Cardiac fibroblast (primary cell): ENCODE measurements around the gene GLT8D1.
"Not testable (repeated sequence)": the region's sequence is repeated elsewhere in the genome, so short reads cannot be mapped to it uniquely, and the experiment has no call there.

ENCODE experiments used
- DNase-seq, 2 donors: peaks; one replicate each; pipeline versions ENCODE4 v3.0.0 to v3.0.0-alpha.2; 2010; ENCODE audit warnings: low read depth in 2 of 2
- H3K4me3 ChIP-seq, 2 donors: replicated peaks in 1 of 2; 1 replicate in 1 of 2; 2 replicates in 1 of 2; pipeline ENCODE4 v1.5.1; 2011; ENCODE audit warnings: low read depth in 2 of 2, low read length in 2 of 2, mild to moderate bottlenecking in 2 of 2, moderate library complexity in 1 of 2
- TF ChIP-seq, protein P1 (sequence below): IDR thresholded peaks from one replicate; pipeline ENCODE4 v1.5.1; 2011; ENCODE audit warnings: low read depth, mild to moderate bottlenecking, low read length, inconsistent platforms

Gene GLT8D1

GRCh38 chr3:52739730-52740129, 34.1 kb upstream of the GLT8D1 start:
- TF ChIP-seq, protein P1, sequence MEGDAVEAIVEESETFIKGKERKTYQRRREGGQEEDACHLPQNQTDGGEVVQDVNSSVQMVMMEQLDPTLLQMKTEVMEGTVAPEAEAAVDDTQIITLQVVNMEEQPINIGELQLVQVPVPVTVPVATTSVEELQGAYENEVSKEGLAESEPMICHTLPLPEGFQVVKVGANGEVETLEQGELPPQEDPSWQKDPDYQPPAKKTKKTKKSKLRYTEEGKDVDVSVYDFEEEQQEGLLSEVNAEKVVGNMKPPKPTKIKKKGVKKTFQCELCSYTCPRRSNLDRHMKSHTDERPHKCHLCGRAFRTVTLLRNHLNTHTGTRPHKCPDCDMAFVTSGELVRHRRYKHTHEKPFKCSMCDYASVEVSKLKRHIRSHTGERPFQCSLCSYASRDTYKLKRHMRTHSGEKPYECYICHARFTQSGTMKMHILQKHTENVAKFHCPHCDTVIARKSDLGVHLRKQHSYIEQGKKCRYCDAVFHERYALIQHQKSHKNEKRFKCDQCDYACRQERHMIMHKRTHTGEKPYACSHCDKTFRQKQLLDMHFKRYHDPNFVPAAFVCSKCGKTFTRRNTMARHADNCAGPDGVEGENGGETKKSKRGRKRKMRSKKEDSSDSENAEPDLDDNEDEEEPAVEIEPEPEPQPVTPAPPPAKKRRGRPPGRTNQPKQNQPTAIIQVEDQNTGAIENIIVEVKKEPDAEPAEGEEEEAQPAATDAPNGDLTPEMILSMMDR, result no peak
- no peak overlapping the region for H3K4me3 ChIP-seq
- no peak for DNase-seq

- TF ChIP-seq, protein P1, result no peak
- DNase-seq, result no peak
- H3K4me3 ChIP-seq, result no peak overlapping the region
Measured at GRCh38 chr3:52733256-52733891, 27.8 kb upstream of the GLT8D1 start.

GRCh38 chr3:52731590-52731989, 26.0 kb upstream of the GLT8D1 start:
- DNase-seq, result no peak
- no peak overlapping the region for H3K4me3 ChIP-seq
- TF ChIP-seq, protein P1, result no peak

DNA sequence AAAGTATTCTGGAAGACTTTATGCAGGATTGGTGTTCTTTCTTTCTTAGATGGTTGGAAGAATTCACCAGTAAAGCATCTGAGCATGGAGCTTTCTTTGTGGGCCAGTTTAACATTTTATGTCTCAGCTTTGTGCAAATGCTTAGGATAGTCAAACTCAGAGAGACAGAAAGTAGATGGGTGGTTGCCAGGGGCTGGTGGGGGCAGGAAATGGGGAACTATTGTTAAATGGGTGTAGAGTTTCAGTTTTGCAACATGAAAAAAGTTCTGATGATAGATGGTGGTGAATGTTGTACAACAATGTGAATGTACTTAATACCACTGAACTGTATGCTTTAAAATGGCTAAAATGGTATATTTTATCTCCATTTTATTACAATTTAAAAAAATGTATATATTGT, 25.1 kb upstream of the GLT8D1 start:
- DNase-seq, result peak; percentile 11 to 38
- TF ChIP-seq, protein P1, result no peak
- no peak overlapping the region for H3K4me3 ChIP-seq

- DNase-seq, H3K4me3 ChIP-seq: not testable (repeated sequence)
Measured at GRCh38 chr3:52728753-52729152, 23.2 kb upstream of the GLT8D1 start.

- no peak for DNase-seq
- TF ChIP-seq, protein P1, result no peak
- no peak overlapping the region for H3K4me3 ChIP-seq
Measured at GRCh38 chr3:52724511-52724910, 18.9 kb upstream of the GLT8D1 start.

- no peak overlapping the region for H3K4me3 ChIP-seq
- TF ChIP-seq, protein P1, result no peak
- DNase-seq, result no peak
Measured at GRCh38 chr3:52723935-52724334, 18.3 kb upstream of the GLT8D1 start.
